T-helper 2 cell treated with Interferon-gamma antibody and Interleukin-4, amounts not matched to agents 100 ng/mL and 5 ng/mL, for 36 hours (primary cell): Measurements from ENCODE around the gene GNAO1. TPM values are rescaled to one million over a fixed set of nuclear protein-coding genes. Genes with fewer than 3 reads are reported as not detected.

Experiments used
- intact Hi-C: fragments of 100-400 bp; cut with micrococcal nuclease; formaldehyde crosslinking; loops from one replicate; pipeline ENCODE4 v1.15.1; 2023
- total RNA-seq: library from RNA; stranded (reverse); gene quantifications from 2 replicates; pipeline ENCODE4 v1.2.3, GENCODE V29; 2022

Gene GNAO1
- 1.8 and 2.1 TPM in 2 replicates for total RNA-seq

DNA sequence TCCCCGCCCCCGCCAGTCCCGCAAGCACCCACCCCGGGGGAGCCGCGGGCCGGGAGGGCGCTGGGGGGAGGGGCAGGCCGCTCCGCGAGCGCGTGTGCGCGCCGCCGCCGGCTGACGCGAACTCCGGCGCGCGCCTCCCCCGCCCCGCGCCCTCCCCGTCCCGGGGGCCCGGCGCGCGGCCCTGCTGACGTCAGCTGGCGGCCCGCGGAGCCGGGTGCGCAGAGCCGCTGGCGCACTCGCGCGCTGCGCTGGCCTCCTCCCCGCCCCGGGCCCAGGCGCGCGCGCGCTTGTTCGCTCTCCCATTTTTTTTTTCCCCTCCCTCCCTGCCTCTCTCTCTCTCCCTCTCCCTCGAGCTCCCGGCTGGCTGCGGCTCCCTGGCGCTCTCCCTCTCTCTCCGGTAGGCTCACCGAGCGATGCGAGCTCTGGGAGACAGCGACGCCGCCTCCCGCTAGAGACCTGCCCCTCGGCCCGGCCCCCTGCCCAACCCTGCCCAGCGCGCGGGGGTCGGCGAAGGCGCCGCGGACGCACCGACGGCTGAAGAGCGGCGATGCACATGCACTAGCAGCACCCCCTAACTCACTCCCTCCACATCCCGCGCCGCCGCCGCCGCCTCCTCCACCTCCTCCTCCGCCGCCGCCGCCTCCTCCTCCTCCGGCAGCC, at the start of gene GNAO1:
GNAO1 (plus strand) TSS at position 334 of the 660 bp plus-strand sequence. CDS start 747 bp downstream, outside the sequence.
- intact Hi-C loops, result loop anchor here (5.0 to 10.0 kb wide), 3 partner anchors 439 to 1259 kb away; partner anchors contain the start of genes IRX5 and LPCAT2

- intact Hi-C loops, result no loop called here
These were observed 47.6 kb upstream of the GNAO1 start for GRCh38 chr16:56143666-56144065.

GRCh38 chr16:56145369-56145768, 45.9 kb upstream of the GNAO1 start:
- intact Hi-C loops, result no loop called here

DNA sequence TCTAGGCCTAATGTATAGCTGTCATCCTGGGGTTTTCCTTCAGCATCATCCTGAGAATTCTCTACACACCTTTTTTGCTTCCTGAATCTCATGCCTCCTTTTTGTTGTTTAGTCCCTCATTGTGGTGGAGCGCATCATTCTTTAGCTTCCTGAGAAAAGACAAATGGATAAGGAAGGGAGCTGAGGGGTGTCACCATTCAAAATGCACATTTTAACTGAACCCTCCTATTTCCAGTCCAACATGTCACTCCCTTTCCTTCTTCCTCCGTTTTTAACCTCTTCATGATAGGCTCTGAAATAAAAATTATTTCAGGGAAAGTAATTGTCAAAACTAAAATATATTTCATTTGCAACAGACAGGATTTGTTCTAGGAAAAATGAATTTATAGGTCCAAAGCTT, 39.7 kb upstream of the GNAO1 start:
- intact Hi-C loops, result no loop called here

GRCh38 chr16:56161658-56162057, 29.6 kb upstream of the GNAO1 start:
- intact Hi-C loops, result no loop called here

- intact Hi-C loops, result no loop called here
These were observed 28.2 kb upstream of the GNAO1 start for GRCh38 chr16:56163089-56163488.

DNA sequence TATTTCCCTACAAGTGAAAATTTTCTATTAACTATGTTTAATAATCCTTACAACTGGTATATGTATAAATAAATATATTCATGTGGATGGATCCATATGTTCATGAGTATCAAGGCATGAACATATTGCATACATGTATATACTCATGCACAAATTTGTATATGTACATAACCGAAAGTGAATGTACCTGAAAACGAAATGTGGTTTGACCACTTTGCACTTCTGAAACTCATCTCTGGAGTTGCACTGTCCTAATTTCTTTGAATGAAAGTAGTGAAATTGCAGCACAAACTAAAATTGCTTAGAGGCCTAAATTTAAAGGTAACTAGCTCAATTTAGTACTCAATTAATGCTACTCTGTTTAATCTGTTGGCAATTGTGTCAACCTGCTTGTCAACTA, 27.4 kb upstream of the GNAO1 start:
- intact Hi-C loops, result no loop called here

- intact Hi-C loops, result no loop called here
These were observed 26.7 kb upstream of the GNAO1 start for GRCh38 chr16:56164636-56165035.

DNA sequence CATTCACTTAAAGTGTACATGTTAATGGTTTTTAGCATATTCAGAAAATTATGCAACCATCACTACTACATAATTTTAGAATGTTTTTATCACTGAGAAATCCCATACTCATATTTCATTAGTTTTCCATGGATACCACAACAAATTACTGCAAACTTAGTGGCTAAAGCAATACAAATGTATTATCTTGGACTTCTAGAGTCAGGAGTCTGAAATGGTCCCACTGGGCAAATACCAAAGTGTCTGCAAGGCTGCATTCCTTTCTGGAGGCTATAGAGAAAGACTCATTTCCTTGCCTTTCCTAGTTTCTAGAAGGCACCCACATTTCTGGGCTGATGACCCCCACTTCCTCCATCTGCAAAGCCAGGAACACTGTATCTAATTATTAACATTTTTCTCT, 16.9 kb upstream of the GNAO1 start:
- intact Hi-C loops, result no loop called here

DNA sequence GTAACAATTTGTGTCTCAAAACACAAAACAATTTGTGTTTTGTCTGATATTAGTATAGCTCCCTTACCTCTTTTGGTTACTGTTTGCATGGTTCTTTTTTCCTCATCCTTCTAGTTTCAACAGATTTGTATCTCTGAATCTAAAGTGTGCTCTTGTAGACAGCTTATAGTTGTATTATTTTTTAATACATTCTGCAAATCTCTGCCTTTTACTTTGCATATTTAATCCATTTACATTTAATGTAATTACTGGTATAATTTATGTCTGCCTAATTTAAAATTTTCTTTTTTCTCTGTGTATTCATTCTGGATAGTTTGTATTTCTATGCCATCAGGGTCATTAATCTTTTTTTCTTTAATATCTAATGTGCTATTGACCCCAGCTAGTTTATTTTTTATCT, 9.9 kb upstream of the GNAO1 start:
- intact Hi-C loops, result no loop called here

GRCh38 chr16:56183266-56183665, 8.0 kb upstream of the GNAO1 start:
- intact Hi-C loops, result no loop called here

DNA sequence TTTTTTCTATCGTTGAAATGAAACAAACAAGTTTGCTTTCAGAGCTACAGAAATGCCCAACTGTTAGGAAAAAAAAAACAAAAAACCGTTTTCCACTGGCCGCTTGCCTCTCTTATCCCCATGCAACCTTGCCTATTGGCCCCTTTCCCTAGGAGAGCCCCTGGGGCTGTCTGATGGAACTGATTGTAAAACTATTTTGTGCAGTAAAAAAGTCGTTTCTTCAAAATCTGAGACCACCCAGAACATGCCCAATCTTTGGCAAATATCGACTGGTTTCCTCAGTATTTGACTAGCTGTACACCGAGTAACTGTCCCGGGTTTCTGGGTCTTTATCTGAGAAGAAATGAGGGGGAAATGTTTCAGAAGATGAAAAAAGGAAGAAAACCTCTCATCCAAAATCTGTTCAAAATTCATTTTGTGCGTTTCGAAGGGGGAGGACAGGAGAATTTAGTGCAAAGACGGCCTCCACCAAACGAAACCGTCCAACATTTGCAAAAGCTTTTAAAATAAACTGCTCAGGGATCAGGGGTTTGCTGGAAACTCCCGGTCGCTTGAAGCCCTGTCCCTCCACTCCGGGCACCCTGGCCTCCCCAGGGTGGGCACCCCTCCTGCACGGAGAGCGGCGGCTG, 1.1 kb upstream of the GNAO1 start:
- intact Hi-C loops, result loop anchor here (5.0 to 10.0 kb wide), 3 partner anchors 438 to 1258 kb away; partner anchors contain the start of genes IRX5 and LPCAT2

DNA sequence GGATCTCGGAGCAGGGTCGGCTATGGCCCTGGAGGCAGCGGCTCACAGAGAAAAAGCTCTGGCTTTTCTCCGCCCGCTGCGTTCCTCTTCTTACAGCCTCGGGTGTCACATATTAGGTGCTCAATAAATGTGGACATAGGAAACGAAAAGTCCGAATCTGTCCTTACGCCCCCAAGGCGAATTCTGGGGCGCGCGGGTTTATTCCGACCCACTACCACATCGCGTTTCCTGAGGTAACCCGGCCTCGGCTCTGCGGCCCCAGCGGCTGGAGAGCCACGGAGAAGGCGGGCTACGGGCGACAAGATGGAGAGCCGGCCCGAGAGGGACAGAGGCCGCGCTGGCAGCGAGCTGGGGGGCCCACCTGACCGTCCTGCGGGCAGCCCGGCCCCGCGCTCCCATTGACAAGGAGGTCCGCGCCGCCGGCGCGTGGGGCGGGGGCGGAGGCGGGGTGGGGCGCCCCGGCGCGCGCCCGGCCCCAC, 573 bp upstream of the GNAO1 start:
- intact Hi-C loops, result loop anchor here (5.0 to 10.0 kb wide), 3 partner anchors 438 to 1258 kb away; partner anchors contain the start of genes IRX5 and LPCAT2

GRCh38 chr16:56191835-56192634, 746 bp downstream of the GNAO1 start:
- intact Hi-C loops, result loop anchor here (5.0 to 10.0 kb wide), 3 partner anchors 440 to 1260 kb away; partner anchors contain the start of genes IRX5 and LPCAT2

GRCh38 chr16:56192635-56192945, 1.3 kb downstream of the GNAO1 start:
- intact Hi-C loops, result loop anchor here (5.0 to 10.0 kb wide), 3 partner anchors 440 to 1260 kb away; partner anchors contain the start of genes IRX5 and LPCAT2

DNA sequence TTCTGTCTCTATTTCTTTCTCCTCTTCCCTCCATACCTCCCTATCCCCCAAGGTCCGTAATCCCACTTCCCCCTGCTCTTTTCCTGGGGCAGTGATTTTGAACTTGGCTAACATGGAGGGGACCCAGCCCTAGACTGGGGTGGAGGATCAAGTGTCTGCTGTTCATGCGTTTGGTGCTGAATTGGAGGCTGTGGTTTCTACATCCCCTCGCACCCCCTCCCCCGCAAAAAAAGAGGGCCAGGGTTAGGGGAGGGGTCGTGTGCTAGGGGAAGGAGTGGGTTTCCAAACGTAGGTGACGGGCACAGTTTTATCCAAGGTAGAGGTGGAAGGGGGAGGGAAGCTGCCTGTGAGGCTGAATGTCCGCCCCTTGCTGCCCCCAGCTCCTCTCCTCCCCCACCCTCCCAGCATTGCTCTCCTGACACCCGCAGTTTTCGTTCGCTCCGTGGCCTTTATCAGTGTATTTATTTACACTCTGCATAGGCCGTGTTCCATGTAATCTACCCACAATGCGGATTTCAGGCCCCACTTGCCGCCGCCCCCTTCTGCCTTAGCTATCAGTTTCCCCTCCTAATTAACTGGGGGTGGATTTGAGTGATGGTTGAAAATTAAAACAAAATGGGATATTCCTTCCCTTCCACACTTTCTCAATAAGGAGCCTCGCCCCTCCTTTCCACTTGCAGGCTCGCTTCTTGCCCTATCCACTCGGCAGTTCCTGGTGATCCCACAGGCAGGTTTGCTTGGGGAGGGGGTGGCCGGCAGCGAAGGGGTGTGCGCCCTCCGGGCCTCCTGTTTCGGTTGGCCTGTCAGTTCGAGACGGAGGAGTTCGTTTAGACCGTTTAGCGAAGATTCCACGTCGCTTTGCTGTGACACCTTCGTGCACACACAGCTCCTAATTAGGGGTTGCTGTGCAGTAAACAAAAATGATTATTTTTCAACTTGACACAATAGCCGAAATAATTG, 2.0 kb downstream of the GNAO1 start:
- intact Hi-C loops, result loop anchor here (5.0 to 10.0 kb wide), 3 partner anchors 441 to 1261 kb away; partner anchors contain the start of genes IRX5 and LPCAT2

DNA sequence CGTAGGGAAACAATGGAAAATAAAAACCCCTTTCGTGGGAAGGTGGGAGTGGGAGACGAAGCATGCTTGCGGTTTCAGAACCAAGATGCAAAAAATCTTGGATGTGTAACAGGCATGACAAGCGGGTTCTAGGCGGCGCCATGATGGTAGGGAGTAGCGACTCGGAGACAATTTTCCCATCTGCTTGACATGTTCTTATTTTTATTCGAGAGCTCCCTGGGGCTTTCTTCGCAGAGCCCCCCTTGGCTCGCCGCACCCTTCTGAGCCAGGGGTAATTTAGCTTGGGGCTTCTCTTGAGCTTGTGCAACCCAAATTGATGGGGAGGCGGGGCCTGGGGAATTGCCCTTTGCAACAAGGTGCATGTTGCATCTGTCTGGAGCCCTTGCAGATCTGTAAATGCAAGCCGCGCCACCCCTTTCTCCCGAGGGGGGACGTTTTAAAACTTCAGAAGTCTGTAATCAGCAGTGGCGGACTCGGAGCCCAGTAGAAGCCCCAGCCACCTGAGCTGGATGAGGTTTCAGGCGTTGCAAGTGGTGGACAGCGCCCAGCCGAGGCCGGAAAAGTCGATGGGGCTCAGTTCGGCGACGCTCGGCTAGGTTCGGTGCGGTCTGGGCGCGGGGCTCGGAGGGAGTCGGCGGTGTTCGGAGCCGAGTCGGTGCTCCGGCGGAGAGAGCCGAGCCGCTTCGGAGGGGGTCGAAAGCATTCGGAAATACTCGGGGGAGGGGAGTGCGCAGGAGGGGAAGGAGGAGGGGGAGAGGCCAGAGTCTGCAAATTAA, 2.9 kb downstream of the GNAO1 start:
- intact Hi-C loops, result loop anchor here (5.0 to 10.0 kb wide), 3 partner anchors 442 to 1262 kb away; partner anchors contain the start of genes IRX5 and LPCAT2

DNA sequence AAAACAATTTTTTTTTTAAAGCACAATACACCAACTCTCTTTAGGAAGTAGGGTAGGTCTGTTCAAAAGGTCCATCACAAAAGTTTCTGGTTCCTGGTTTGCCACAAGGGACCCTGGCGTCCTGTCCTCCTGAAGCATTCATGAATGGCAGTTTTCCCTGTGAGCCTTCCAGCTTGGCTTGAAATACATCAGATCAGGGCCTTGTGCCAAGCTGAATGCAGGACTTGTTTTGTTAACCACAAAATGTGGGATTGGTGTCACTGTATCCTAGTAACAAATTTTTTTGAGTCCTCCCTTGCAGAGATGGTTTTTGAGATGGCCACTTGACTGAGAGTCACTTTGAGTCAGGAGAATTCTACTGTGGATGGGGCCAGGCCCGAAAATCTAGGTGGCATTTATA, 3.9 kb downstream of the GNAO1 start:
- intact Hi-C loops, result loop anchor here (10.0 kb wide), 1 partner anchor 690 kb away; the partner anchor contains the start of gene LPCAT2

DNA sequence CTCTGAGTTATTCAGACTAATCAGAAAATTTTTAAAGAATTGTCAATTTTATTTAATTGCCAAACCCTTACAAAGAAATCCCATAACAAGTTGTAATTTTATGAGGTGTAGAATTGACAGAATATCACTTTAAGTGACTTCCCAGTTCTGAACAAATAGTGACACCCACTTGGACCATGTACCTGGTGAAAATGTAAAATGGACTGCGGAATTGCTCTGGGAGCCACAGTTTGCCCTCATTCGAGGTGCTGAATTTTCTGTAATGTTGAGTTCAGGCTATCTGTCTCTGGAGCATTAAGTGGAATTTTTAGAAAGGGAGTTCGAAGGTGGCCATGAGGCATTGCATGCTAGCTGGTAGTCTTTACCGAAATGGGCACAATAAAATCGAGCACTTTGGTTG, 5.1 kb downstream of the GNAO1 start:
- intact Hi-C loops, result loop anchor here (10.0 kb wide), 1 partner anchor 692 kb away; the partner anchor contains the start of gene LPCAT2
